ENCODE measurements around the gene CD14.

DNA sequence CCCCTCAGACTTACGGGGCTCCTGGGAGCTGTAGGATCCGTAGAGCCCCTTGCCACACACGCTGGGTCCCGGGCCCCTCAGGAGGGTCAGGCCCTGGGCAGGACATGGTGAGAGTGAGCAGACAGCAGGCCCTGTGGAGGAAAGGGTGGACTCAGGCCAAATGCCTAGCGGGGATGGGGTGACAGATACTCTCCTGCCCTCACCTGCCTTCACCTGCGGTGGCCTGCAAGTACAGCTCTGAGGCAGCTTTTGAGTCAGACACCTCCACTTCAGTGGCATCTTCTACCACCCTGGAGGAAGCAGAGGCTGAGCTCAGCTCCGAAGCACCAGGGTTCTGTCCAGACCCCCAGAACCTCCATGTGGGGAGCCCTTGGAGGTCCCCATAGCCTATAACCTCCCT is 42.1 kb downstream of the CD14 start:
- TF ChIP-seq, protein P1, sequence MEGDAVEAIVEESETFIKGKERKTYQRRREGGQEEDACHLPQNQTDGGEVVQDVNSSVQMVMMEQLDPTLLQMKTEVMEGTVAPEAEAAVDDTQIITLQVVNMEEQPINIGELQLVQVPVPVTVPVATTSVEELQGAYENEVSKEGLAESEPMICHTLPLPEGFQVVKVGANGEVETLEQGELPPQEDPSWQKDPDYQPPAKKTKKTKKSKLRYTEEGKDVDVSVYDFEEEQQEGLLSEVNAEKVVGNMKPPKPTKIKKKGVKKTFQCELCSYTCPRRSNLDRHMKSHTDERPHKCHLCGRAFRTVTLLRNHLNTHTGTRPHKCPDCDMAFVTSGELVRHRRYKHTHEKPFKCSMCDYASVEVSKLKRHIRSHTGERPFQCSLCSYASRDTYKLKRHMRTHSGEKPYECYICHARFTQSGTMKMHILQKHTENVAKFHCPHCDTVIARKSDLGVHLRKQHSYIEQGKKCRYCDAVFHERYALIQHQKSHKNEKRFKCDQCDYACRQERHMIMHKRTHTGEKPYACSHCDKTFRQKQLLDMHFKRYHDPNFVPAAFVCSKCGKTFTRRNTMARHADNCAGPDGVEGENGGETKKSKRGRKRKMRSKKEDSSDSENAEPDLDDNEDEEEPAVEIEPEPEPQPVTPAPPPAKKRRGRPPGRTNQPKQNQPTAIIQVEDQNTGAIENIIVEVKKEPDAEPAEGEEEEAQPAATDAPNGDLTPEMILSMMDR (IDR thresholded peaks at IDR 0.05; ENCODE audit: insufficient read depth, low read depth, low read length): no peak
- TF ChIP-seq EZH2 (IDR thresholded peaks at IDR 0.05; ENCODE audit: insufficient read depth, low read length): no peak
